NOMO-1 (cell line): ENCODE data around the gene TRAF3IP1.
"Not testable (repeated sequence)": the region's sequence is repeated elsewhere in the genome, so short reads cannot be mapped to it uniquely, and the experiment has no call there.

Experiments
- DNase-seq, 2 experiments: peaks; one replicate each; lab custom pipeline; 2025; ENCODE audit not compliant: unreplicated experiment in 2 of 2; lab: John Stamatoyannopoulos, UW

Gene TRAF3IP1

GRCh38 chr2:238404406-238405216 lies 84.3 kb downstream of the TRAF3IP1 start:
- DNase-seq: no peak

GRCh38 chr2:238405217-238405555 lies 84.9 kb downstream of the TRAF3IP1 start:
- not testable (repeated sequence) for DNase-seq

- no peak for DNase-seq
Observed at GRCh38 chr2:238406221-238406997, 86.1 kb downstream of the TRAF3IP1 start.

GRCh38 chr2:238406998-238407285 lies 86.6 kb downstream of the TRAF3IP1 start:
- no peak for DNase-seq

- DNase-seq: no peak
Observed at GRCh38 chr2:238407566-238407965, 87.2 kb downstream of the TRAF3IP1 start.

- no peak for DNase-seq
Observed at GRCh38 chr2:238408615-238409340, 88.5 kb downstream of the TRAF3IP1 start.

GRCh38 chr2:238409341-238410199 lies 89.3 kb downstream of the TRAF3IP1 start:
- DNase-seq: no peak

- DNase-seq: no peak
Observed at GRCh38 chr2:238412067-238412767, 91.9 kb downstream of the TRAF3IP1 start.

- no peak for DNase-seq
Observed at GRCh38 chr2:238413368-238413767, 93.0 kb downstream of the TRAF3IP1 start.

- DNase-seq: peak in 1 of 2 experiments; percentile 12
Observed at GRCh38 chr2:238415036-238415764, 94.9 kb downstream of the TRAF3IP1 start.

GRCh38 chr2:238415893-238416292 lies 95.6 kb downstream of the TRAF3IP1 start:
- DNase-seq: no peak

GRCh38 chr2:238418196-238418998 lies 98.1 kb downstream of the TRAF3IP1 start:
- no peak for DNase-seq

- DNase-seq: no peak
Observed at GRCh38 chr2:238418999-238419546, 98.8 kb downstream of the TRAF3IP1 start.

GRCh38 chr2:238420442-238420841 lies 100.1 kb downstream of the TRAF3IP1 start:
- DNase-seq: no peak

GRCh38 chr2:238420878-238421694 lies 100.8 kb downstream of the TRAF3IP1 start:
- peak in 1 of 2 experiments; percentile 6 for DNase-seq

- DNase-seq: no peak
Observed at GRCh38 chr2:238421695-238422035, 101.3 kb downstream of the TRAF3IP1 start.

- no peak for DNase-seq
Observed at GRCh38 chr2:238422285-238422684, 102.0 kb downstream of the TRAF3IP1 start.

GRCh38 chr2:238422940-238423339 lies 102.6 kb downstream of the TRAF3IP1 start:
- DNase-seq: no peak
